Stimulated activated CD4-positive, alpha-beta T cell treated with anti-CD3 and anti-CD28 coated beads, TNF-alpha, amount 100 ng/mL, for 48 hours (primary cell): ENCODE measurements around the gene NPHP3.
"Not testable (repeated sequence)": the region's sequence is repeated elsewhere in the genome, so short reads cannot be mapped to it uniquely, and the experiment has no call there.

Source experiments
- DNase-seq, 3 donors: peaks; one replicate each; pipeline ENCODE4 v3.0.0-alpha.2; 2020; ENCODE audit warnings: low read depth in 3 of 3

The NPHP3 gene

GRCh38 chr3:132722165-132723023 is at the start of gene NPHP3:
NPHP3 (minus strand) TSS chr3:132722409; CDS start chr3:132722355, 54 bp downstream.
- peak; percentile 95 to 100 (median 97) for DNase-seq

- DNase-seq = no peak
Measured at GRCh38 chr3:132758740-132759139, 36.5 kb upstream of the NPHP3 start.

GRCh38 chr3:132756108-132756650 is 34.0 kb upstream of the NPHP3 start:
- no peak for DNase-seq

GRCh38 chr3:132753946-132754345 is 31.7 kb upstream of the NPHP3 start:
- no peak for DNase-seq

- DNase-seq = no peak
Measured at GRCh38 chr3:132749786-132750185, 27.6 kb upstream of the NPHP3 start.

- DNase-seq = not testable (repeated sequence)
Measured at GRCh38 chr3:132746720-132747119, 24.5 kb upstream of the NPHP3 start.

- DNase-seq = no peak
Measured at GRCh38 chr3:132738314-132738713, 16.1 kb upstream of the NPHP3 start.

GRCh38 chr3:132735589-132735988 is 13.4 kb upstream of the NPHP3 start:
- no peak for DNase-seq

GRCh38 chr3:132730891-132731580 is 8.8 kb upstream of the NPHP3 start:
- DNase-seq = no peak

- no peak for DNase-seq
Measured at GRCh38 chr3:132726341-132726823, 4.2 kb upstream of the NPHP3 start.

GRCh38 chr3:132723024-132723950 is 1.1 kb upstream of the NPHP3 start:
- DNase-seq = no peak

- no peak for DNase-seq
Measured at GRCh38 chr3:132721479-132722164, 587 bp downstream of the NPHP3 start.

- no peak for DNase-seq
Measured at GRCh38 chr3:132720228-132720627, 2.0 kb downstream of the NPHP3 start.

GRCh38 chr3:132716372-132716771 is 5.8 kb downstream of the NPHP3 start:
- DNase-seq = no peak

GRCh38 chr3:132713977-132714727 is 8.1 kb downstream of the NPHP3 start:
- no peak for DNase-seq

GRCh38 chr3:132710311-132710710 is 11.9 kb downstream of the NPHP3 start:
- DNase-seq = no peak

GRCh38 chr3:132709761-132710160 is 12.4 kb downstream of the NPHP3 start:
- no peak for DNase-seq

GRCh38 chr3:132703733-132704132 is 18.5 kb downstream of the NPHP3 start:
- DNase-seq = no peak

GRCh38 chr3:132695422-132695821 is 26.8 kb downstream of the NPHP3 start:
- no peak for DNase-seq

GRCh38 chr3:132694991-132695390 is 27.2 kb downstream of the NPHP3 start:
- DNase-seq = no peak
